Measurements from ENCODE around the gene LYSMD4. TPM values are rescaled to one million over a fixed set of nuclear protein-coding genes. Genes with fewer than 3 reads are reported as not detected.
A peak's percentile ranks its signal among the peaks of the same experiment; 100 is the strongest.
"Not testable (repeated sequence)": the region's sequence is repeated elsewhere in the genome, so short reads cannot be mapped to it uniquely, and the experiment has no call there.

LYSMD4 gene
- total and polyA plus RNA-seq, 2 of the 13 experiments (the other 11 are each of a cell fraction or from before 2014, with no cell fraction given), result 7.4 to 8.5 TPM

DNA sequence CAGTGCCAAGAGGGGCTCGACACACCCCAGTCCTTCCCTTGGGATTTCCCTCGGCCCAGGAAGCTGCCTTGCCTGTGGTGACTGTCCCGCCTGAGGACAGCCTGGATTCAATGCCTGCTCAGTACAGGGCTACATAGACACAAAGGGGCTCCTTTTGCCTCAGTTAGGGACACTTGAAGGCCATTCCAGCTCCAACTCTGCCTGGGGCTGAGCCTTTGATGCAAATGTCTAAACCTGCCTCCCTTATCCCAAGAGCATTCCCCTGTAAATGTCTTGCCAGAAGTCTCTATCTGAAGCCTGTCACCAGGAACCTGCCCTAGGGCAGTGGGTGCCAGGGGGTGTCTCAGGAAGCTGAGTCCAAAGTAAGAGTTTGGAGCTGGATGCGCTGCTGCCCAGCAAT, 19.3 kb upstream of the LYSMD4 start:
- WGBS (ENCODE audit: low lambda C conversion rate), result 65% methylated on average over 3 of the region's 4 CpGs
- H3K4me2 ChIP-seq (ENCODE audit: low read depth, low read length), result peak overlapping the region; percentile 41; the same call in 1 of the 2 replicates
- in situ Hi-C loops (cut with HindIII; ENCODE audit: extremely low pct_ligation_motif_present, low pct_unique_long_range_greater_than_20kb) (no loop called here), intact Hi-C loops (cut with micrococcal nuclease; ENCODE audit: unreplicated experiment) (no loop called here)
- CTCF ChIA-PET (ENCODE audit: low intra/inter-chr PET ratio, low total read pairs), result no interaction called here
- POLR2A ChIA-PET, result interaction anchor here (2.3 kb wide), 1 partner anchor 19 kb away, joined by 8 read pairs; the partner anchor contains the start of gene LYSMD4
- no peak for FAIRE-seq
- no peaks in the 10 kb centered on the region for H3K79me2 ChIP-seq (ENCODE audit: insufficient read depth, low read length)
- no peak overlapping the region for H3K4me3 ChIP-seq (replicated peaks in 1 of 3; ENCODE audit: insufficient read depth in 1 of 3, low read depth in 2 of 3, low read length in 3 of 3)
- H3K9ac ChIP-seq (ENCODE audit: insufficient read depth, low read depth, low read length), result no peak overlapping the region
- no peaks in the 10 kb centered on the region for H4K20me1 ChIP-seq (ENCODE audit: insufficient read depth, low read length)
- ATAC-seq, result no peak
- no peak for DNase-seq (ENCODE audit: low spot score)
- H3K27ac ChIP-seq (ENCODE audit: extremely low read length, insufficient read depth, low read length), result no peak overlapping the region
- peaks cover 2 to 11% of the 10 kb centered on the region in 2 experiments; a peak in 4 of 5 replicates for H3K27me3 ChIP-seq (ENCODE audit: control insufficient read depth in 1 of 2, insufficient read depth in 2 of 2, low read length in 2 of 2)
- no peak overlapping the region for H2AFZ ChIP-seq (ENCODE audit: low read length)
- no peaks in the 10 kb centered on the region for H3K9me3 ChIP-seq (ENCODE audit: low read length)
- no TSS peak for BruUV-seq (replicated peaks)
- TF ChIP-seq ZFP62 (CRISPR knock-in tag; IDR thresholded peaks at IDR 0.05), result no peak
- H3K36me3 ChIP-seq (replicated peaks in 1 of 2; ENCODE audit: control insufficient read depth in 1 of 2, insufficient read depth in 2 of 2, low read length in 2 of 2), result no peaks in the 10 kb centered on the region
- H3K4me1 ChIP-seq (ENCODE audit: insufficient read depth, low read length), result peaks cover 47% of the 10 kb centered on the region

GRCh38 chr15:99750326-99750725, 17.1 kb upstream of the LYSMD4 start:
- H3K27ac ChIP-seq (ENCODE audit: extremely low read length, insufficient read depth, low read length); ATAC-seq; H3K9ac ChIP-seq (ENCODE audit: insufficient read depth, low read depth, low read length); H3K36me3 ChIP-seq (replicated peaks in 1 of 2; ENCODE audit: control insufficient read depth in 1 of 2, insufficient read depth in 2 of 2, low read length in 2 of 2); H4K20me1 ChIP-seq (ENCODE audit: insufficient read depth, low read length); H2AFZ ChIP-seq (ENCODE audit: low read length); BruUV-seq (replicated peaks); in situ Hi-C loops (cut with HindIII; ENCODE audit: extremely low pct_ligation_motif_present, low pct_unique_long_range_greater_than_20kb); CTCF ChIA-PET (ENCODE audit: low intra/inter-chr PET ratio, low total read pairs); POLR2A ChIA-PET; intact Hi-C loops (cut with micrococcal nuclease; ENCODE audit: unreplicated experiment); DNase-seq (ENCODE audit: low spot score); H3K4me3 ChIP-seq (replicated peaks in 1 of 3; ENCODE audit: insufficient read depth in 1 of 3, low read depth in 2 of 3, low read length in 3 of 3); H3K9me3 ChIP-seq (ENCODE audit: low read length); FAIRE-seq; H3K79me2 ChIP-seq (ENCODE audit: insufficient read depth, low read length); TF ChIP-seq CREB1 (CRISPR knock-in tag; IDR thresholded peaks at IDR 0.05): not testable (repeated sequence)
- H3K27me3 ChIP-seq (ENCODE audit: control insufficient read depth in 1 of 2, insufficient read depth in 2 of 2, low read length in 2 of 2), result peaks cover 2 to 14% of the 10 kb centered on the region in 2 experiments; a peak in 4 of 5 replicates
- TF ChIP-seq CREB1 (IDR thresholded peaks at IDR 0.05) (0 out of 2 replicates have a peak, but pooled peaks have one; percentile 18), TCF7 (IDR thresholded peaks at IDR 0.05; ENCODE audit: low read depth) (0 out of 2 replicates have a peak, but pooled peaks have one; percentile 12)
- peaks cover 37% of the 10 kb centered on the region for H3K4me1 ChIP-seq (ENCODE audit: insufficient read depth, low read length)
- WGBS (ENCODE audit: low lambda C conversion rate), result 31% methylated on average over 11 of the region's 11 CpGs
- peak overlapping the region; percentile 45 for H3K4me2 ChIP-seq (ENCODE audit: low read depth, low read length)

Data from HepG2 (cell line).